Measurements from ENCODE around the gene RHEBL1. TPM values are rescaled to one million over a fixed set of nuclear protein-coding genes. Genes with fewer than 3 reads are reported as not detected.
A peak's percentile ranks its signal among the peaks of the same experiment; 100 is the strongest.

RHEBL1 gene, protein sequence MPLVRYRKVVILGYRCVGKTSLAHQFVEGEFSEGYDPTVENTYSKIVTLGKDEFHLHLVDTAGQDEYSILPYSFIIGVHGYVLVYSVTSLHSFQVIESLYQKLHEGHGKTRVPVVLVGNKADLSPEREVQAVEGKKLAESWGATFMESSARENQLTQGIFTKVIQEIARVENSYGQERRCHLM
- not detected for total RNA-seq
- long read RNA-seq: 0 reads

GRCh38 chr12:49069507-49070346, at the start of gene RHEBL1:
RHEBL1 (minus strand) TSS chr12:49069979; CDS start chr12:49069785, 194 bp downstream.
- DNase-seq: peak; percentile 99
- peak within 1 kb of the TSS; percentile 83 for H3K4me3 ChIP-seq
- peak within 1 kb of the TSS; percentile 82 for H3K27ac ChIP-seq (replicated peaks)
- peaks cover 19% of the 10 kb centered on the region for H3K4me1 ChIP-seq
- no peaks in the 10 kb centered on the region for H3K9me3 ChIP-seq (replicated peaks)
- TF ChIP-seq CTCF (IDR thresholded peaks at IDR 0.05; ENCODE audit: borderline replicate concordance): no peak
- no peaks in the 10 kb centered on the region for H3K36me3 ChIP-seq
- intact Hi-C loops (cut with micrococcal nuclease): loop anchor here (10.0 kb wide), 1 partner anchor 55 kb away; no protein-coding TSS in a partner anchor
- no peaks in the 10 kb centered on the region for H3K27me3 ChIP-seq (ENCODE audit: low read depth)

DNA sequence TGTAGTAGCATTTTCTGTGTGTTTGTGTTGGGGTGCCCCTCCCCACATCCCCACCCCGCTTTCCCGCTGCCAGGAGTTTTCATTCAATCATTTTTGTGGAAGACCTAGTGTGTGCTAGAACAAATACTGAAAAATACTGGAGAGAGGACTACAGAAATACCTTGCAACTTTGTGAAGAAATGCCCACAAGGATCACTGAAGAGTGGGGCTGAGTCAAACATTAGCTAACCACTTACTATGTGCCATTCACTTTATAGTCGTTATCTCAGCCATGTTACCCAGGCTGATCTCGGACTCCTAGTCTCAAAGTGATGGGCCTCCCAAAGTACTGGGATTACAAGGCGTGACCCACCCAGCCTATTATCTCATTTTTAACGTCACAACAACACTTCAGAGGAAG, 41.4 kb upstream of the RHEBL1 start:
- Histone ChIP-seq H3K4me3 (peak overlapping the region; percentile 100), H3K36me3 (peaks cover 10% of the 10 kb centered on the region), H3K27ac (replicated peaks) (peak overlapping the region; percentile 100), H3K4me1 (peaks cover 50% of the 10 kb centered on the region), H3K9me3 (replicated peaks) (no peaks in the 10 kb centered on the region), H3K27me3 (ENCODE audit: low read depth) (no peaks in the 10 kb centered on the region)
- intact Hi-C loops (cut with micrococcal nuclease): no loop called here
- no peak for TF ChIP-seq CTCF (IDR thresholded peaks at IDR 0.05; ENCODE audit: borderline replicate concordance)
- DNase-seq: no peak

GRCh38 chr12:49110464-49111155, 40.8 kb upstream of the RHEBL1 start, which contains the start of gene LMBR1L:
LMBR1L (minus strand) TSS chr12:49110847; CDS start chr12:49110555, 292 bp downstream.
- H3K9me3 ChIP-seq (replicated peaks): no peaks in the 10 kb centered on the region
- H3K27me3 ChIP-seq (ENCODE audit: low read depth): no peaks in the 10 kb centered on the region
- H3K4me3 ChIP-seq: peak within 1 kb of the TSS; percentile 100
- H3K4me1 ChIP-seq: peaks cover 56% of the 10 kb centered on the region
- peak within 1 kb of the TSS; percentile 100 for H3K27ac ChIP-seq (replicated peaks)
- peak; percentile 95 for DNase-seq
- H3K36me3 ChIP-seq: peaks cover 11% of the 10 kb centered on the region
- peak; percentile 68 for TF ChIP-seq CTCF (IDR thresholded peaks at IDR 0.05; ENCODE audit: borderline replicate concordance)
- intact Hi-C loops (cut with micrococcal nuclease): no loop called here

- no peak for TF ChIP-seq CTCF (IDR thresholded peaks at IDR 0.05; ENCODE audit: borderline replicate concordance)
- Histone ChIP-seq H3K36me3 (peaks cover 13% of the 10 kb centered on the region), H3K9me3 (replicated peaks) (no peaks in the 10 kb centered on the region), H3K27ac (replicated peaks) (peak overlapping the region; percentile 100), H3K4me1 (peaks cover 64% of the 10 kb centered on the region), H3K4me3 (peak overlapping the region; percentile 100), H3K27me3 (ENCODE audit: low read depth) (no peaks in the 10 kb centered on the region)
- DNase-seq: peak; percentile 30
- intact Hi-C loops (cut with micrococcal nuclease): no loop called here
These were observed 40.1 kb upstream of the RHEBL1 start for GRCh38 chr12:49109641-49110463.

Measured in left ventricle myocardium inferior (tissue), 1 donor.